HG03460 (cell line): ENCODE measurements around the gene PON2.
"Not testable (repeated sequence)": the region's sequence is repeated elsewhere in the genome, so short reads cannot be mapped to it uniquely, and the experiment has no call there.

Experiments used
- ATAC-seq: cut with Tn5 transposase; IDR thresholded peaks from one replicate; pipeline ENCODE4 v1.9.1; 2021; ENCODE audit not compliant: unreplicated experiment

The PON2 gene

GRCh38 chr7:95407751-95408150, 27.1 kb downstream of the PON2 start:
- no peak for ATAC-seq

GRCh38 chr7:95405800-95406199, 29.0 kb downstream of the PON2 start:
- ATAC-seq = no peak

- no peak for ATAC-seq
Observed at GRCh38 chr7:95405208-95405607, 29.6 kb downstream of the PON2 start.

- ATAC-seq = no peak
Observed at GRCh38 chr7:95404316-95404865, 30.4 kb downstream of the PON2 start.

- ATAC-seq = no peak
Observed at GRCh38 chr7:95398155-95398940, 36.5 kb downstream of the PON2 start.

GRCh38 chr7:95397381-95397780, 37.4 kb downstream of the PON2 start:
- no peak for ATAC-seq

GRCh38 chr7:95396136-95397032, 38.4 kb downstream of the PON2 start, which contains the start of gene PON3:
Gene PON3, minus strand, starts transcription at chr7:95396375. Its CDS starts 25 bp downstream, at chr7:95396350.
- ATAC-seq = no peak

GRCh38 chr7:95395755-95396135, 39.1 kb downstream of the PON2 start:
- no peak for ATAC-seq

GRCh38 chr7:95394370-95394769, 40.5 kb downstream of the PON2 start:
- ATAC-seq = no peak

GRCh38 chr7:95391761-95392160, 43.1 kb downstream of the PON2 start:
- no peak for ATAC-seq

- ATAC-seq = no peak
Observed at GRCh38 chr7:95389516-95389915, 45.3 kb downstream of the PON2 start.

GRCh38 chr7:95379457-95379856, 55.4 kb downstream of the PON2 start:
- not testable (repeated sequence) for ATAC-seq

GRCh38 chr7:95376632-95377400, 58.0 kb downstream of the PON2 start:
- no peak for ATAC-seq

- ATAC-seq = no peak
Observed at GRCh38 chr7:95375591-95376257, 59.1 kb downstream of the PON2 start.

GRCh38 chr7:95373323-95373722, 61.5 kb downstream of the PON2 start:
- ATAC-seq = no peak

- ATAC-seq = no peak
Observed at GRCh38 chr7:95368235-95368634, 66.6 kb downstream of the PON2 start.

- ATAC-seq = no peak
Observed at GRCh38 chr7:95367606-95368005, 67.2 kb downstream of the PON2 start.

GRCh38 chr7:95365151-95365550, 69.7 kb downstream of the PON2 start:
- ATAC-seq = no peak

GRCh38 chr7:95357623-95358022, 77.2 kb downstream of the PON2 start:
- ATAC-seq = no peak
